Lower leg skin (tissue), 4 donors: ENCODE measurements around the gene MAP3K8. TPM values are rescaled to one million over a fixed set of nuclear protein-coding genes. Genes with fewer than 3 reads are reported as not detected.

Experiments
- DNase-seq, 2 donors: peaks; one replicate each; pipeline ENCODE4 v3.0.0-alpha.2; 2019; ENCODE audit warnings: low spot score in 2 of 2
- H3K4me3 ChIP-seq: fragments of 200-600 bp; sonication (generic); 2 replicates; pipeline ENCODE4 v1.5.1; 2017; ENCODE audit warnings: mild to moderate bottlenecking, low read depth; ENCODE audit not compliant: poor library complexity, severe bottlenecking
- POLR2A ChIP-seq, 2 donors: fragments of 450-650 bp; IDR thresholded peaks; one replicate each; pipeline ENCODE4 v1.6.1; 2016 to 2017; ENCODE audit warnings: antibody characterized with exemption in 2 of 2, mild to moderate bottlenecking in 1 of 2, moderate library complexity in 1 of 2
- WGBS, 2 donors: methylation state at CpG; one replicate each; pipeline ENCODE4 v1.1.5; 2018; 5-methylcytosine and 5-hydroxymethylcytosine counted together
- intact Hi-C: fragments of 100-400 bp; cut with DNase I; formaldehyde crosslinking; loops from one replicate; pipeline ENCODE4 v1.15.0; 2023; ENCODE audit warnings: low total_unique reads
- total RNA-seq, 4 donors: library from RNA; depleted of rRNA; stranded (reverse); fragments of >200 nt; gene quantifications; one replicate each; pipeline ENCODE4 v1.1.0, GENCODE V29; 2016
- TF ChIP-seq, protein P1 (sequence below), 3 donors: fragments of 450-650 bp; IDR thresholded peaks; one replicate each; pipeline ENCODE4 v1.5.1; 2016; ENCODE audit warnings: antibody characterized with exemption in 3 of 3, mild to moderate bottlenecking in 3 of 3, moderate library complexity in 2 of 3

MAP3K8 gene
- total RNA-seq, 4 donors from 2014 or later = 27.0 to 41.8 (median 35.5) TPM

DNA sequence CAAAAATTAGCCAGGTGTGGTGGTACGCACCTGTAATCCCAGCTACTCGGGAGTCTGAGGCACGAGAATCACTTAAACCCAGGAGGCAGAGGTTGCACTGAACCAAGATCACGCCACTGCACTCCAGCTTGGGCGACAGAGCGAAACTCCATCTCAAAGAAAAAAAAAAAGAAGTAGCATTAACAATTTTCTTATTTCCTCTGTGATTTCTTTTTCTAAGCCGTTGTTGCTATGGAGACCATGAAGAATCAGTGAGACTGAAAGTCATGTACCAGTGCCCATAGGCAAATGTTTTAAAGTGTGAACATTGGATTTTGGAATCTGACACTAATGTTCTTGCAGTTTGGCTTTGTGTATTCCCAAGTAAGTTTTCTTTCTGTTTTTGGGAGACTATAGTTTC lies 18.4 kb upstream of the MAP3K8 start:
- intact Hi-C loops = loop anchor here (5.0 kb wide), 1 partner anchor 117 kb away; no protein-coding TSS in a partner anchor
- 85 to 89% methylated on average over 7 of the region's 7 CpGs for WGBS, 2 donors

GRCh38 chr10:30417301-30417700 lies 16.7 kb upstream of the MAP3K8 start:
- no peak overlapping the region for H3K4me3 ChIP-seq
- no peak for DNase-seq
- TF ChIP-seq POLR2A (IDR thresholded peaks at IDR 0.05) = no peak
- TF ChIP-seq, protein P1, sequence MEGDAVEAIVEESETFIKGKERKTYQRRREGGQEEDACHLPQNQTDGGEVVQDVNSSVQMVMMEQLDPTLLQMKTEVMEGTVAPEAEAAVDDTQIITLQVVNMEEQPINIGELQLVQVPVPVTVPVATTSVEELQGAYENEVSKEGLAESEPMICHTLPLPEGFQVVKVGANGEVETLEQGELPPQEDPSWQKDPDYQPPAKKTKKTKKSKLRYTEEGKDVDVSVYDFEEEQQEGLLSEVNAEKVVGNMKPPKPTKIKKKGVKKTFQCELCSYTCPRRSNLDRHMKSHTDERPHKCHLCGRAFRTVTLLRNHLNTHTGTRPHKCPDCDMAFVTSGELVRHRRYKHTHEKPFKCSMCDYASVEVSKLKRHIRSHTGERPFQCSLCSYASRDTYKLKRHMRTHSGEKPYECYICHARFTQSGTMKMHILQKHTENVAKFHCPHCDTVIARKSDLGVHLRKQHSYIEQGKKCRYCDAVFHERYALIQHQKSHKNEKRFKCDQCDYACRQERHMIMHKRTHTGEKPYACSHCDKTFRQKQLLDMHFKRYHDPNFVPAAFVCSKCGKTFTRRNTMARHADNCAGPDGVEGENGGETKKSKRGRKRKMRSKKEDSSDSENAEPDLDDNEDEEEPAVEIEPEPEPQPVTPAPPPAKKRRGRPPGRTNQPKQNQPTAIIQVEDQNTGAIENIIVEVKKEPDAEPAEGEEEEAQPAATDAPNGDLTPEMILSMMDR (IDR thresholded peaks at IDR 0.05) = no peak
- intact Hi-C loops = loop anchor here (5.0 kb wide), 1 partner anchor 115 kb away; no protein-coding TSS in a partner anchor
- WGBS, 2 donors = 67 to 68% methylated on average over 3 of the region's 3 CpGs

More for the DNA sequence above, 18.4 kb upstream of the MAP3K8 start:
- no peak for TF ChIP-seq POLR2A (IDR thresholded peaks at IDR 0.05)
- TF ChIP-seq, protein P1 (IDR thresholded peaks at IDR 0.05) = no peak
- H3K4me3 ChIP-seq = no peak overlapping the region
- DNase-seq = no peak

DNA sequence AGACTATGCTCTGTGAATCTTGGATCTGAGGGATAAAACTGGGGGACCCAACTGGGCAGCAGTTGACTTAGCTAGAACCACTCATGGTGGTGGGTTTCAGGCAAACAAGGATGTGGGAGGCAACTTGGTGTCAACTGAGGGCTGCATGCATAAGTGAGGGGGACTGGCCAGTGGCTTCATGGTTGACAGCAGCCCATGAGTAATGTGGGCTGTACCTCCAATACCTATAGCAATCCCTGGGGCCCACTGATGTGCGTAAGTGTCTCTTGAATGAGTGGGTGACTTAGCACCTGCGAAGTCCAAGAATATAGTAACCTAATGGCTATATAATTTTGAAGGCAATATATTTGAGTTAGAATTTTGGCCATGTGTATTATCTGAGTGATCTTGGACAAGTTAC lies 13.7 kb upstream of the MAP3K8 start:
- intact Hi-C loops = no loop called here
- TF ChIP-seq, protein P1 (IDR thresholded peaks at IDR 0.05) = no peak
- TF ChIP-seq POLR2A (IDR thresholded peaks at IDR 0.05) = no peak
- no peak for DNase-seq
- H3K4me3 ChIP-seq = no peak overlapping the region
- 95 to 100% methylated on average over 2 of the region's 2 CpGs for WGBS, 2 donors

DNA sequence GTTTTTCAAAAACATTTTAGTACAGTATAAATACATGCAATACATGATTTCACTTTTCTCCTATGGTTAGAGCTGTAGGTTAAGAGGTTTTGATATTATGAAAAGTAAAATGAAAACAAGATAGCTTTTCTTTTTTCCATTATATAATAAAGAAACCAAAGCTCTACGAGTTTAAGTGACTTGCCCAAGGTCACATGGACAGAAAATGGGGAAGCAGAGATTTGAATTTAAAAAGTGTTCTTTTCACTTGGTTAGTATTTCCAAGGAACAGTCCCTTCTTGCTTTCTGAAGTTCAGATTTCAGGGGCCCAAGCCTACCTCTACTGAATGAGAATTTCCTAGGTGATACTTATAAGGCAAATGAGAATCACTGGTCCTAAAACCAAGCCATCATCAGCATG lies 13.2 kb upstream of the MAP3K8 start:
- 83% methylated on average over 1 of the region's 1 CpG for WGBS, 2 donors
- no peak overlapping the region for H3K4me3 ChIP-seq
- DNase-seq = no peak
- intact Hi-C loops = no loop called here
- TF ChIP-seq POLR2A (IDR thresholded peaks at IDR 0.05) = no peak
- TF ChIP-seq, protein P1 (IDR thresholded peaks at IDR 0.05) = no peak

- TF ChIP-seq, protein P1 (IDR thresholded peaks at IDR 0.05) = no peak
- intact Hi-C loops = no loop called here
- H3K4me3 ChIP-seq = no peak overlapping the region
- no peak for DNase-seq
- 84 to 90% methylated on average over 7 of the region's 7 CpGs for WGBS, 2 donors
Measured at GRCh38 chr10:30422151-30422695, 11.8 kb upstream of the MAP3K8 start.
